ENCODE measurements around the gene RNF213. TPM values are rescaled to one million over a fixed set of nuclear protein-coding genes. Genes with fewer than 3 reads are reported as not detected.

RNF213 gene
- total RNA-seq, 6 experiments from 2014 or later = 59.1 to 87.7 (median 73.0) TPM

- no peaks in the 10 kb centered on the region for H3K9me3 ChIP-seq
- intact Hi-C loops (cut with DNase I) = no loop called here
- ATAC-seq = no peak
- H3K27ac ChIP-seq = no peak overlapping the region
- no peaks in the 10 kb centered on the region for H3K4me1 ChIP-seq
- H3K27me3 ChIP-seq = no peaks in the 10 kb centered on the region
- H3K36me3 ChIP-seq = peaks cover 3 to 86% (median 41%) of the 10 kb centered on the region in 4 donors
- DNase-seq = no peak
- H3K4me3 ChIP-seq = no peak overlapping the region
- TF ChIP-seq CTCF (IDR thresholded peaks at IDR 0.05) (no peak), POLR2A (IDR thresholded peaks at IDR 0.05) (no peak)
- WGBS (ENCODE audit: insufficient coverage, low coverage, low lambda C conversion rate, missing lambda C conversion rate) = 92% methylated on average over 16 of the region's 16 CpGs
Observed at GRCh38 chr17:80308692-80309517, 48.3 kb downstream of the RNF213 start.

GRCh38 chr17:80311216-80311827 lies 50.7 kb downstream of the RNF213 start:
- DNase-seq (no peak), ATAC-seq (no peak)
- 93% methylated on average over 12 of the region's 22 CpGs for WGBS (ENCODE audit: insufficient coverage, low coverage, low lambda C conversion rate, missing lambda C conversion rate)
- H3K36me3 ChIP-seq = peaks cover 0 to 68% (median 36%) of the 10 kb centered on the region in 4 donors
- TF ChIP-seq POLR2A (IDR thresholded peaks at IDR 0.05) (no peak), CTCF (IDR thresholded peaks at IDR 0.05) (no peak)
- H3K27ac ChIP-seq = no peak overlapping the region
- no peaks in the 10 kb centered on the region for H3K4me1 ChIP-seq
- H3K4me3 ChIP-seq = no peak overlapping the region
- H3K27me3 ChIP-seq = no peaks in the 10 kb centered on the region
- H3K9me3 ChIP-seq = no peaks in the 10 kb centered on the region
- intact Hi-C loops (cut with DNase I) = no loop called here

DNA sequence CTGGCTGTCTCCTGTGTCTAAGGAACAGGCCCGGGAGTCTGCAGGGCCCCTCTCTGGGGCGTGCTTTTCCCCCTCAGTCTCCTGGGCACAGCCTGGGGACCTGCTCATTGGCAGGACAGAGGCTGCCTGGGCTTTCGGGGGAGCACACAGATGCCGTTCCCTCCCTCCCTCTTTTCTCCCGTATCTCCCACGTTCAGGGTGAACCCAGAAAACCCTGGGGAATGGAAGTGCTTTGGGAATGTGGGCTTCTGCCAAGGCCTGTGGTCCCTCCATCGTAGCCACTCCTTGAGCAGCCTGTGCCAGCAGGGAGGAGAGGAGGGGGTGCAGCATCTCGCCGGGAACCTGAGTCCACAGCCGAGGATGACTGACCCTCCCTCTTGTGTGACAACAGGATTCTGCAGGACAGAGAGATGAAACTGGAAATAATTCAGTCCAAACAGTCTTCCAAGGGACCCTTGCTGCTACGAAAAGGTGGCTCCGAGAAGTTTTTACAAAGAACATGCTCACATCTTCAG lies 52.0 kb downstream of the RNF213 start:
- 70% methylated on average over 2 of the region's 12 CpGs for WGBS (ENCODE audit: insufficient coverage, low coverage, low lambda C conversion rate, missing lambda C conversion rate)
- intact Hi-C loops (cut with DNase I) = no loop called here

More for the DNA sequence above, 52.0 kb downstream of the RNF213 start:
- peaks cover 0 to 60% (median 31%) of the 10 kb centered on the region in 4 donors for H3K36me3 ChIP-seq
- H3K4me1 ChIP-seq = no peaks in the 10 kb centered on the region
- H3K27ac ChIP-seq = no peak overlapping the region
- H3K4me3 ChIP-seq = no peak overlapping the region
- ATAC-seq = no peak
- no peaks in the 10 kb centered on the region for H3K27me3 ChIP-seq
- TF ChIP-seq CTCF (IDR thresholded peaks at IDR 0.05) = no peak
- TF ChIP-seq POLR2A (IDR thresholded peaks at IDR 0.05) = no peak
- H3K9me3 ChIP-seq = no peaks in the 10 kb centered on the region
- DNase-seq = no peak
